GM18507 (cell line): ENCODE results near the gene MAPKAPK2.

Source experiments
- DNase-seq: peaks from one replicate; pipeline ENCODE4 v3.0.0; 2011; ENCODE audit warnings: low read depth; ENCODE audit not compliant: insufficient read length; ENCODE audit errors: extremely low spot score
- FAIRE-seq: peaks from 2 replicates; lab custom pipeline; 2011; peaks lifted over from hg19 to GRCh38; lab: Jason Lieb, UNC

MAPKAPK2 gene

GRCh38 chr1:206658264-206658980, 26.3 kb upstream of the MAPKAPK2 start:
- peak; percentile 60 for DNase-seq
- no peak for FAIRE-seq

- no peak for DNase-seq
- no peak for FAIRE-seq
Measured at GRCh38 chr1:206658981-206659273, 25.8 kb upstream of the MAPKAPK2 start.

DNA sequence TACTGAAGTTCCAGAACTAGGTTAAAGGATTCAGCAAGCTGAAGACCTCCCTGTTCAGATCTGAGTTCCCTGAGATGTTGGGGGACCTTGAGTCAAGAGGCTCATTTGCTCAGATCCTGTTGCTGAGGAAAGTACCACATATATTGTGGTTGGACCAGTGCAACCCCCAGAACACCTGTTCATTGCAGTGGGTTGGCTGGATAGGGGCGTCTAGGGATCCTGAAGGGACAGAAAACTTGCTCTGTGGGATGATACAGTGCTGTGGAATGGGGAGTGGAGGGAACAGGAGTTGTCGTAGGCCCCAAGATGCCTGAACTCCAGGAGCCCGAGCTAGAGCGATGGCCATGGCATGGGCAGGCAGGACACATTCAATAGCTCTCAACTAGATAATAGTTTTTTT, 24.6 kb upstream of the MAPKAPK2 start:
- FAIRE-seq = no peak
- no peak for DNase-seq

- DNase-seq = no peak
- FAIRE-seq = no peak
Measured at GRCh38 chr1:206661161-206661820, 23.4 kb upstream of the MAPKAPK2 start.

DNA sequence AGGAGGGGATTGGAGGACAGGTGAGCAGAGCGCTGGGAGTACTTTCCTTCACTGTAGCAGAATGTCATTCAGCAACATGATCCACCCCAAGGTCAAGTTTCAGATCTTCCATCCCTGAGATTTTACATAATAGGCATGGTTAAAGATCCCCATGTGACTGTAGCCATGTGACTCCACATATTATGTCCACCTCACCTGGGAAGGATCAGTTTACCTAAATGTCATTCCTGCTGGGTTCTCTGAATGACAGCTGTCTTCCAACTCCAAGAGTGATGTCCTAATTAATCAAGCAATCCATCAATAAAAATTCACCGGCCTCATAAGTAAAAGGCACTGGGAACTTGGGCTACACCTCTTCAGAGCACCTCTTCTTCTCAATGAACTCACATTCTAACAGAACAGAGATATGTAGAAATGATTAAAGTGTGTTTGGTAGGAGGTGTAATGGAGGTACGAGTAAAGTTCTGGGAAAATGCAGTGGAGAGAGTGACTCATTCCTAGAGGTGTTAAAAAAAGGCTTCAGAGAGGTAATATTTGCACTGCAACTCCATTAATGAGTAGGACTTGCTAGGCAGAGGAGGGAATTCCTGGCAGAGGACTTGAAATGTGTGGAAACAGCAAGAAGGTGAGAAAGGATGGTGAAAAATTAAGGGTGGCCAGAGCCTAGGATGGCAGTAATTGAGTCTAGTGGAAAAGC, 22.2 kb upstream of the MAPKAPK2 start:
- FAIRE-seq (no peak), DNase-seq (no peak)

GRCh38 chr1:206663362-206663761, 21.3 kb upstream of the MAPKAPK2 start:
- FAIRE-seq (no peak), DNase-seq (no peak)

GRCh38 chr1:206663832-206664652, 20.7 kb upstream of the MAPKAPK2 start:
- DNase-seq (no peak), FAIRE-seq (peak; percentile 71)

DNA sequence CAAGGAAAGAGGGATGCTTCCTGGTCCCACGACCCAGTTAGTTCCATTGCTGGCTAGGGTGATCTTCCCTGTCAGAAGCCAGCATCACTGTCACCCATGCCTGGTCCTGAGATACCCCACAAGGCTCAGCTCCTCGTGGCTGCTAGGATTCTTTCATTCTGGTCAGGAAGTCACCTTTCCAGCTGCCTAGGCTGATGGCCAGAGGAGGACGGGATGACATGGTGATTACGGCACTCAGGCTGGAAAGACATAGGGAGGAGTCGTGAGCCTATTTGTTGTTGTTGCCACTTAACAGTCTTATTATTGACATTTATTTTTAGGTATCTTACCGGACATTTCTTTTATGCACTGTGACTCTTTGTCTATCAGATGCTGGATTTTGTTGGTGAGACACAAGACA, 20.0 kb upstream of the MAPKAPK2 start:
- DNase-seq = no peak

GRCh38 chr1:206666031-206666561, 18.6 kb upstream of the MAPKAPK2 start:
- no peak for FAIRE-seq
- DNase-seq = no peak

More for the DNA sequence above, 20.0 kb upstream of the MAPKAPK2 start:
- no peak for FAIRE-seq

DNA sequence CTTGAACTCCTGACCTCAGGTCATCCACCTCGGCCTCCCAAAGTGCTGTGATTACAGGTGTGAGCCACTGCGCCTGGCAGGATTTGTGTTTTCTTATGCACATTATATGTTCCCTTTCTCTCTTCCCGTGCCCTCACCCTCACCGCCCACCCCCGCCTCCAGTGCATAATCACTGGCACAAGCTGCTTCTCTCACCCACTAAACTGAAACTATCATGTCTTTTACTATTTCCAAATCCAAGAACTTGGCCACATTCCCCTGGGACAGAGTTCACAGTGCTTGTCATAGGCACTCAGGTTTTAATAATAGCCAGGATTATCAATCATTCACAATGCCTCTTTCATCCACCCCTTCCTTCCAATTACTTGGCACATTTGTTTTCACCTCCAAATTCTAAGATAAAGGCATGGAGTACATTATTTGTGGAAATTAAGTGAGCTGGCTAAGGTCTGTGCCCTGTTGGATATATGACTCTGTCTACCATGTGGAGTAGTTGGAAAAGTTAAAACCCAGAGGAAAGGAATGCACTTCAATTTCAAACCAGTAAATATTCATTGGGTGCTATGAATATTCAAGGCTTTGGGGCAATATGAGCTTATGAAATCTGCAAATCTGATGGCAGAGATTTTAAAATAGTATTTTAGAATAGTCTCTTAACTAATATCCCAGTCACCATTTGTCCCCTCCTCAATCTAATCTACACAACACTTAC, 17.6 kb upstream of the MAPKAPK2 start:
- no peak for FAIRE-seq
- no peak for DNase-seq

DNA sequence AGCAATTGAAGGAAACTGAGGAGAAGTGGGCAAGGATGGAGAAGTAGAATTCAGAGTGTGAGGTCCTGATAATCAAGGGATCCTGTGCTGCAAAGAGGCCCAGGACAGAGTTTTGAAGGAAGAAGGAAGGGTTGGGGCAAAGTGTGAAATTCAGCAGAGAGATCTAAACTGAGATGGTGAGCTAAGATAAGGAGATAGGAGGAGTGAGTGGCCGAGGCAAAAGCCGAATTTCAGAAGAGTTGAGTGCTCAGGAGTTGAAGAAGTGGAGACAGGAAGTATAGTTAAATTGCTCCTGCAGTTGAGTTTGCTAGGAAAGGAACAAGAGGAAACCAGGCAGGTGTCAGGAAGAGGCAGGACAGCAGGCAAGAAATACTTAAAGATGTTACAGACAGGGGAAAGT, 16.4 kb upstream of the MAPKAPK2 start:
- no peak for FAIRE-seq
- DNase-seq = no peak

GRCh38 chr1:206668874-206669410, 15.8 kb upstream of the MAPKAPK2 start:
- FAIRE-seq = no peak
- DNase-seq = no peak

DNA sequence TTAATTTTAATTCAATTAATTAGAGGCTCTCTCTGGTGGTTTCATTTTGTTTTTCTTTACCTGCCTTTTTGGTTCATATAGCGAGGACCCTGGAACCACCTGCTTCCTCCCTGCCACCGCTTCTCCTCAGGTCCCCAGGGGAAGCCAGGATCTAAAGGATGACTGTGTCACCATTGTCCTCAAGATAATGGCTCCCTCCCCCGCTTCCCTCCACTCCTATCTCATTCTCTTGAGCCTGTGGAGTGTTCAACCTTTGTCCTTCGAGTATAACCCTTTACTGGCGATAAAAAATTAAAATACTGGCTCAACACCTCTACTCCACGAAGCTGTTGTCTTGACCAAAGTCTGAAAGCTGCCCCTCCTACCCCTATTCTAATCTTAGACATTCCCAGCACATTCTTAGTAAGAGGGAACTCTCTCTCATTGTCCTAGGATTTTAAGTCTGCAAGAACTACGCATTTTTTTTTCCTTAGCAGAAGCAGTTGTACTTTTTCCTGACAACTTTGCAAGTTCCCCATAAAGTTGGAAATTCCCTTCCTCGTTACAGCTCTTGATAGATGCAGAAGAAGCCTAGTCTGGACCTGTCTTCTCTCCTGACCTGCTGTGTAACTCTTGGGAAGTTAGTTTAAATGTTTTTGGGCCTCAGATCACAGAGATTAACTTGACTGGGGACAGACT, 12.6 kb upstream of the MAPKAPK2 start:
- no peak for FAIRE-seq
- no peak for DNase-seq

DNA sequence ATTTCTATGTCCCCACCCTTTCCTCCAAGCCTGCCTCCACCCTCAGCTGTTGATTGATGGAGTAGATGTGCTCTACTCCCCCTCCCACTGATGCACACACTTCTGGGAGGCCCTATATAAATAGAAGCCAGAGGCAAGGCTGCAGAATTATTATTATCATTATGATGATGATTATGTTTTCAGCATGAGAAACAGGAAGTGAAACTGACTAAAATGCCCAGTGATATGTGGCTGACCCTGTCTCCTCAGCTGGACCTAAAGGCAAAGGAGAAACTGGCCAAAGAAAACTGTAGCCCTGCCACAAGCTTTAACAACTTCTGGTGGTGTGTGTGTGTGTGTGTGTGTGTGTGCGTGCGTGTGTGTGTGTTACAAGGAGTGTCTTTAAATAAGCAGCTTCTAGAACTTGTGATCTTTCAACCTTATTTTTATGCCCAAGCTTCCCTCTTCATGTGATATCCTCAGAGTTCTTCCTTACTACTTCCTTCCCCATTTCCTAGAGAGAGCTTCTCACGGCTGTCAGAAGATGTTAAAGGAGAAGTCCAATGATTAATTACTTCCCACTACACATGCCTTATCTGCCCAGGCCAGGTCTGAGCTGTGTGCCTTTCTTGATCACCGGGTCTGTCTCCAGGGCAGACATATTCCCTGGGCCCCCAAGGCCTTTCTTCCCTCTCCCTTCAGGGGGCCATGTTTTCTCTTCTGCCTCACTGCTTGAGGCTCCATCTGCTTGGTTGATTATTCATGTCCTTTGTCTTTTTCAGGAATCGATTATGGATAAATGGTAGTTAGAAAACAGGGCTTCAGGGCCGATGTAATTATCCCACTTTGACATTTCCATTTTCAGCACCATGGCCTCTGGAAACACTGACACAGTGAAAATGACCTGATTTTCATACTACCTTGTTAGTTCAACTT, 11.6 kb upstream of the MAPKAPK2 start:
- no peak for FAIRE-seq
- no peak for DNase-seq

DNA sequence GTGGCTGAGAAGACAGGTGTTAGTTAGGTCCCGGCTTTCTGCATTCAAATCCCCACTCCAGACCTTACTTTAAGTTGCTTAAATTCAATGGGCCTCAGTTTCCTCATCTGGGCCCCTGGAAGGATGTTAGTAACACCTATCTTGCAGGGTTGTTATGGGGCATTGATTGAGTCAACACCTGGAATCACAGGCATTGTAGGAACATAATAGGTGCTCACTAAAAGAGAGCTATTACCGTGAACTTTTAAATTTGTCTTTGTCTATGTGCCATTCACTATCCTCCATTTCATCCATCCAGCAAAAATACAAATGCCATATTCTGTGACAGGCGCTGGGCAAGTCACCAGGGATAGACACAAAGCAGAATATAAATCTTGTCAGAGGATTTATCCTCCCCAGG, 10.5 kb upstream of the MAPKAPK2 start:
- no peak for DNase-seq
- FAIRE-seq = no peak

GRCh38 chr1:206674745-206675175, 9.9 kb upstream of the MAPKAPK2 start:
- no peak for FAIRE-seq
- DNase-seq = no peak

GRCh38 chr1:206676499-206676898, 8.2 kb upstream of the MAPKAPK2 start:
- DNase-seq = no peak
- peak; percentile 35 for FAIRE-seq
